ENCODE results near the gene PRRC2C. TPM values are rescaled to one million over a fixed set of nuclear protein-coding genes. Genes with fewer than 3 reads are reported as not detected.
A peak's percentile ranks its signal among the peaks of the same experiment; 100 is the strongest.

The PRRC2C gene
- total RNA-seq, 1 experiment from 2014 or later, result 199 TPM

DNA sequence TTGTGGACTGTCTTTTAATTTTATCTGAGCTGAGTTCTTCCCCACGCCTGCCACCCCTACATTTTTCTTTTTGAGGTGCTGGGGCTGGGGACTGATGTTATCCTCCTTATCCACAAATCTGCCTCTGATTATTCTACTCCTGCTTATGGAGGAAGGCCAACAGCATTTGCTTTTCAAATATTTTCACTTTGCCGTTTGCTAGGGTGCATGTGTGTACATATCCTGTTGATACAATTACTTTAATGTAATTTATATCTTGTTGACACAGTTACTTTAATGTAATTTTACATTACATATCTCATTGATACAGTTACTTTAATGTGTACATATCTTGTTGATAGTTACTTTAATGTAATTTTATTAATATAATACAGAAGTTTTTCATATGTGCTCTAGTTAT lies 36.2 kb downstream of the PRRC2C start:
- ChIA-PET POLR2A (ENCODE audit: unreplicated experiment) (no interaction called here), CTCF (no interaction called here)
- no peaks in the 10 kb centered on the region for H3K4me1 ChIP-seq (ENCODE audit: insufficient read depth, low read length)
- no peaks in the 10 kb centered on the region for H3F3A ChIP-seq (ENCODE audit: low read length, unreplicated experiment)
- ATAC-seq (peak; percentile 14; the same call in 1 of the 2 replicates), DNase-seq (no peak)
- intact Hi-C loops (cut with micrococcal nuclease), result no loop called here
- no peaks in the 10 kb centered on the region for H3K9me2 ChIP-seq (replicated peaks; ENCODE audit: low read length)
- no peaks in the 10 kb centered on the region for H3K27me3 ChIP-seq (ENCODE audit: low read length)
- H3K9ac ChIP-seq (ENCODE audit: low read length), result no peak overlapping the region
- no peak for TF ChIP-seq EZH2 (IDR thresholded peaks at IDR 0.05; ENCODE audit: low read length, unreplicated experiment)
- TF ChIP-seq, protein P1, sequence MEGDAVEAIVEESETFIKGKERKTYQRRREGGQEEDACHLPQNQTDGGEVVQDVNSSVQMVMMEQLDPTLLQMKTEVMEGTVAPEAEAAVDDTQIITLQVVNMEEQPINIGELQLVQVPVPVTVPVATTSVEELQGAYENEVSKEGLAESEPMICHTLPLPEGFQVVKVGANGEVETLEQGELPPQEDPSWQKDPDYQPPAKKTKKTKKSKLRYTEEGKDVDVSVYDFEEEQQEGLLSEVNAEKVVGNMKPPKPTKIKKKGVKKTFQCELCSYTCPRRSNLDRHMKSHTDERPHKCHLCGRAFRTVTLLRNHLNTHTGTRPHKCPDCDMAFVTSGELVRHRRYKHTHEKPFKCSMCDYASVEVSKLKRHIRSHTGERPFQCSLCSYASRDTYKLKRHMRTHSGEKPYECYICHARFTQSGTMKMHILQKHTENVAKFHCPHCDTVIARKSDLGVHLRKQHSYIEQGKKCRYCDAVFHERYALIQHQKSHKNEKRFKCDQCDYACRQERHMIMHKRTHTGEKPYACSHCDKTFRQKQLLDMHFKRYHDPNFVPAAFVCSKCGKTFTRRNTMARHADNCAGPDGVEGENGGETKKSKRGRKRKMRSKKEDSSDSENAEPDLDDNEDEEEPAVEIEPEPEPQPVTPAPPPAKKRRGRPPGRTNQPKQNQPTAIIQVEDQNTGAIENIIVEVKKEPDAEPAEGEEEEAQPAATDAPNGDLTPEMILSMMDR (conservative IDR thresholded peaks at IDR 0.05; ENCODE audit: low read depth, low read length), result no peak
- TF ChIP-seq EZH2phosphoT487 (IDR thresholded peaks at IDR 0.05; ENCODE audit: borderline replicate concordance, low read length), result no peak
- H3K4me3 ChIP-seq (ENCODE audit: low read length), result no peak overlapping the region
- peaks cover 20% of the 10 kb centered on the region; the same call in 1 of the 2 replicates for H3K79me2 ChIP-seq (ENCODE audit: low read length)
- no peaks in the 10 kb centered on the region for H3K9me3 ChIP-seq (ENCODE audit: low read length)
- H3K27ac ChIP-seq (ENCODE audit: low read length), result no peak overlapping the region
- H3K36me3 ChIP-seq (ENCODE audit: low read depth, low read length), result peaks cover 91% of the 10 kb centered on the region
- no peak overlapping the region for H2AFZ ChIP-seq (ENCODE audit: low read length)
- H3K4me2 ChIP-seq (ENCODE audit: low read length), result no peak overlapping the region
- H4K20me1 ChIP-seq (ENCODE audit: low read length), result peaks cover 17% of the 10 kb centered on the region; the same call in 1 of the 2 replicates
- no TSS peak for BruUV-seq (replicated peaks)

DNA sequence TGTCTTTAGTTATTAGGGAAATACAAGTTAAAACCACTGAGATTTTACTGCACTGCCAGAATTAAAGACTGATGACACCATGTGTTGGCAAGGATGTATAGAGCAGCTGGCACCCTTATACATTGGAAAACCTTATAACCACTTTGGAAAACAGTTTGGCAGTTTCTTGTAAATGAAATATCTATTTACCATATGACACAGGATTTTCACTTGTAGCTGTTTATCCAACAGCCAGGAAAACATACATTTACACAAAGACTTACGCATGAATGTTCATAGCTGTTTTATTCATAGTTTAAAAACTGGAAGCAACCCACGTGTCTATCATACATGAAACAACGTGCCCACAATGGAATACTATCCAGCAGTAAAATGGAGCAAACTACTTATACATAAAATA lies 45.3 kb downstream of the PRRC2C start:
- peaks cover 13% of the 10 kb centered on the region; the same call in 1 of the 2 replicates for H4K20me1 ChIP-seq (ENCODE audit: low read length)
- intact Hi-C loops (cut with micrococcal nuclease), result loop anchor here (5.0 kb wide), 2 partner anchors 37 to 43 kb away; partner anchors contain the start of gene PRRC2C
- DNase-seq, result no peak
- no peaks in the 10 kb centered on the region for H3K27me3 ChIP-seq (ENCODE audit: low read length)
- peaks cover 83% of the 10 kb centered on the region for H3K36me3 ChIP-seq (ENCODE audit: low read depth, low read length)
- peaks cover 7% of the 10 kb centered on the region for H3F3A ChIP-seq (ENCODE audit: low read length, unreplicated experiment)
- no peaks in the 10 kb centered on the region for H3K9me2 ChIP-seq (replicated peaks; ENCODE audit: low read length)
- H3K4me2 ChIP-seq (ENCODE audit: low read length), result no peak overlapping the region
- ATAC-seq, result peak; percentile 30; the same call in 1 of the 2 replicates
- no peak overlapping the region for H3K4me3 ChIP-seq (ENCODE audit: low read length)
- no peaks in the 10 kb centered on the region for H3K4me1 ChIP-seq (ENCODE audit: insufficient read depth, low read length)
- H3K9me3 ChIP-seq (ENCODE audit: low read length), result no peaks in the 10 kb centered on the region
- CTCF ChIA-PET, result interaction anchor here (0.6 kb wide), 1 partner anchor 53 kb away, joined by 6 read pairs; no protein-coding TSS in a partner anchor
- TF ChIP-seq EZH2phosphoT487 (IDR thresholded peaks at IDR 0.05; ENCODE audit: borderline replicate concordance, low read length), result no peak
- TF ChIP-seq, protein P1 (conservative IDR thresholded peaks at IDR 0.05; ENCODE audit: low read depth, low read length), result no peak
- no peak for TF ChIP-seq EZH2 (IDR thresholded peaks at IDR 0.05; ENCODE audit: low read length, unreplicated experiment)
- H3K9ac ChIP-seq (ENCODE audit: low read length), result no peak overlapping the region
- POLR2A ChIA-PET (ENCODE audit: unreplicated experiment), result interaction anchor here (0.6 kb wide), 1 partner anchor 1195 kb away, joined by 3 read pairs; no protein-coding TSS in a partner anchor
- 0 out of 2 replicates have a peak, but pooled peaks cover 3% of the 10 kb centered on the region for H3K79me2 ChIP-seq (ENCODE audit: low read length)
- no peak overlapping the region for H3K27ac ChIP-seq (ENCODE audit: low read length)
- no peak overlapping the region for H2AFZ ChIP-seq (ENCODE audit: low read length)
- no TSS peak for BruUV-seq (replicated peaks)

DNA sequence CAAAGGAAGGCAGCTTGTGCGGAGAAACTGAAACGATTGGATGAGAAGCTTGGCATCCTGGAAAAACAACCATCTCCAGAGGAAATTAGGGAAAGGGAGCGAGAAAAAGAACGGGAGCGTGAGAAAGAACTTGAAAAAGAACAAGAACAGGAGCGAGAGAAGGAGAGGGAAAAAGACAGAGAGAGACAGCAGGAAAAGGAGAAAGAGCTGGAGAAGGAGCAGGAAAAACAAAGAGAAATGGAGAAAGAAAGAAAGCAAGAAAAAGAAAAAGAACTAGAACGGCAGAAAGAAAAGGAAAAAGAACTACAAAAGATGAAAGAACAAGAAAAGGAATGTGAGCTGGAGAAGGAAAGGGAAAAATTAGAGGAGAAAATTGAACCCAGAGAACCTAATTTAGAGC lies 47.2 kb downstream of the PRRC2C start:
- Histone ChIP-seq H3K79me2 (ENCODE audit: low read length) (0 out of 2 replicates have a peak, but pooled peaks cover 3% of the 10 kb centered on the region), H4K20me1 (ENCODE audit: low read length) (peaks cover 13% of the 10 kb centered on the region; the same call in 1 of the 2 replicates), H2AFZ (ENCODE audit: low read length) (no peak overlapping the region), H3K4me2 (ENCODE audit: low read length) (no peak overlapping the region), H3K27me3 (ENCODE audit: low read length) (no peaks in the 10 kb centered on the region), H3K9me3 (ENCODE audit: low read length) (no peaks in the 10 kb centered on the region), H3K4me1 (ENCODE audit: insufficient read depth, low read length) (no peaks in the 10 kb centered on the region), H3K9me2 (replicated peaks; ENCODE audit: low read length) (no peaks in the 10 kb centered on the region), H3K27ac (ENCODE audit: low read length) (no peak overlapping the region), H3K36me3 (ENCODE audit: low read depth, low read length) (peaks cover 91% of the 10 kb centered on the region), H3K9ac (ENCODE audit: low read length) (no peak overlapping the region), H3F3A (ENCODE audit: low read length, unreplicated experiment) (peaks cover 7% of the 10 kb centered on the region), H3K4me3 (ENCODE audit: low read length) (no peak overlapping the region)
- CTCF ChIA-PET, result interaction anchor here (0.8 kb wide), 1 partner anchor 47 kb away, joined by 4 read pairs; the partner anchor contains the start of gene PRRC2C
- ATAC-seq (no peak), DNase-seq (no peak)
- intact Hi-C loops (cut with micrococcal nuclease), result loop anchor here (5.0 kb wide), 2 partner anchors 35 to 45 kb away; partner anchors contain the start of gene PRRC2C
- BruUV-seq (replicated peaks), result TSS peak; percentile 42
- POLR2A ChIA-PET (ENCODE audit: unreplicated experiment), result interaction anchor here (0.6 kb wide), 2 partner anchors 26 to 34 kb away, joined by 3 to 4 read pairs; no protein-coding TSS in a partner anchor
- TF ChIP-seq EZH2 (IDR thresholded peaks at IDR 0.05; ENCODE audit: low read length, unreplicated experiment) (no peak), EZH2phosphoT487 (IDR thresholded peaks at IDR 0.05; ENCODE audit: borderline replicate concordance, low read length) (no peak)
- TF ChIP-seq, protein P1 (conservative IDR thresholded peaks at IDR 0.05; ENCODE audit: low read depth, low read length), result no peak

Data from PC-3 (cell line).